GM21390 (cell line): Measurements from ENCODE around the gene CHCHD6.

Experiments
- ATAC-seq: cut with Tn5 transposase; IDR thresholded peaks from one replicate; pipeline ENCODE4 v1.9.1; 2021; ENCODE audit not compliant: unreplicated experiment

The CHCHD6 gene

GRCh38 chr3:126956866-126957650 lies 253.0 kb downstream of the CHCHD6 start:
- no peak for ATAC-seq

DNA sequence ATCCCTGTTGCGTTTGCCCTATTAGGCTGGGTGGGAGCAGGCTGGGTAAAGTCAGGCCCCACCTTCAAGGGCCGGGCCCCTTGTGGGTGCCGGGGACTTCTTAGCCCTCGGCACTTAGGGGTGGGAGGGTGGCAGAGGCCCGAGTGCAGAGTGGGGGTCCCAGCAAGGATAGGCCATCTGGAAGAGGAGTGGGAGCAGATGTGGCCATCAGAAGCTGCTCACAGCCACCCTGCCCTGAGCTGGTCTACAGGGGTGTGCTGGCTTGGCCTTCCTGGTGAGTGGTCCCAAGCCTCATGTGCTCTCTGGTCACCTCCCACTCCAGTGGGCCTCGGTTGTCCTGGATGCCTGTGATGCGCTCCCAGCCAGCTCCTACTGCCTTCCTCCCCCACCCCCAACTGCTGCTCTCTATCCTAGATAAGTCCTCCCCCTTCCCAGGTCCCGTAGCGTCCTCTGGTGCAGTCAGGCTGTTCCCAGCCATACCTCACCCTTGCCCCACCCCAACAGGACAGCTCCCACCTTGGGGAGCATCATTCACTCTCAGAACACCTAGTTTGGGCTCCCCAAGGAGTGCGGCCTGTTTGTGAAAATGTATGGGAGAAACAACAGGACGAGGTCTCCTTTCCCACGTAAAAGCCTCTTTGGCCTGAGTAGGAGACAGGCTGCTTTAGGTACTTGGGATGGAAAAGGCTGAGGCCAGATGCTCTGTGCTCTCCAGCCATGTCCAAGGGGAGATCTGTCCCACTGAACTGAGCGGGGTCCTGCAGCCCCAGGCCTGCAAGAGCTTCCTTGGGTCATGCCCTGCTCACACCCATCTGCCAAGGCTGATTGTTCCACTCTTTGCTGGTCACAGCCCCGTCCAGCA lies 254.0 kb downstream of the CHCHD6 start:
- ATAC-seq, result no peak

- ATAC-seq, result no peak
Measured at GRCh38 chr3:126958638-126959085, 254.6 kb downstream of the CHCHD6 start.

DNA sequence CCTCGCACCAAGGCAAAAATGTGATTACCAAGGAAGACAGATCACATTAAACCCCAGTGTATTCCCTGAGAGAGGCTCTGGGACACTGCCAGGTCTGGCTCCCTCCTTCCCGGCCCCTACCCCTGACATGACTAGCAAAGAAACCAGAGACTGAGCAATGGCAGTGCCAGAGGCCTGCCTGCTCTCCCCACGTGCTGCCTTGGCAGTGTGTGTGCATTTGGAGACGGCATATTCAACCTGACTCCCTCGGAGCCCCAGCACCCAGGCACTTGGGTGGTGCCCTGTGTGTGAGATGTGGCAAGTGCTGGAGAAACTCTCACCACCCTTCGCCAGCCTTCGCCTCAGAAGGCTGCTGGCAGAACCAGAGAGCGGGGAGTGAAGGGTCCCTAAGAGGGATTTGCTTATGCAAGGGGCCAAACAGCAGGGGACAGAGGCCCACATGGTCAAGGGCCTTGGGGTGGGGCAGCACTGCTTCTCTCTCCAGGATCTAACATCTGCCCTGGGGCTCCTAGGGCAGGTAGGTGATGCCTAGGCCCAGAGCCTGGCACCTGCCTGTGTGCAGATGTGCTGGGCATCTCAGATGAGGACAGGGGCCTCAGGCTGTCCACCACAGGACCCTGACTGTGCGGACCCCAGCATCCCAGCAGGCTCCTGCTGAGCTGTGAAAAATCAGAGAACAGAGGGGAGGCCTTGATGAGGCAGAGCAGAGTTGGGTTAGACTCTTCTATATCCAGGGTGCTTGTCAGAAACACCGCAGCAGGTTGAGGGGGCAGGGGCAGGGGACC lies 255.3 kb downstream of the CHCHD6 start:
- ATAC-seq, result no peak

GRCh38 chr3:126959921-126960603 lies 256.0 kb downstream of the CHCHD6 start:
- ATAC-seq, result no peak

DNA sequence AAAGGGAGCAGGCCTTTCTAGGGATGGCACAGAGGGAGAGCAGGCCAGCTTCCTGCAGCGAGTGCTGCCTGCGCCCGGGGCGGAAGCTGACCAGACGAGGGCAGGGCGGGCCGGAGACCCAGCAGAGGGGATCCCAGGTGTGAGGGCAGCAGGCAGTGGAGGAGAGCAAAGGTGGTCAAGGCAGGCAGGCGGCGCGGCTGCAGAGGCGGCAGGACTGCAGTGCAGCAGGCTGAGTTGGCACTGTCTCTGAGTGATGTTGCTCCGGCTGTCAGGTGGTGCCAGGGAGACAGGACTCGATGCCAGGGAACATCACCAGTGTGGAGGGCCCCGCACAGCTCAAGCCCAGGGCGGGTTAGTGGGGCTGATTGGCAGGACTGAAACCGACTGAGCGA lies 256.6 kb downstream of the CHCHD6 start:
- no peak for ATAC-seq

DNA sequence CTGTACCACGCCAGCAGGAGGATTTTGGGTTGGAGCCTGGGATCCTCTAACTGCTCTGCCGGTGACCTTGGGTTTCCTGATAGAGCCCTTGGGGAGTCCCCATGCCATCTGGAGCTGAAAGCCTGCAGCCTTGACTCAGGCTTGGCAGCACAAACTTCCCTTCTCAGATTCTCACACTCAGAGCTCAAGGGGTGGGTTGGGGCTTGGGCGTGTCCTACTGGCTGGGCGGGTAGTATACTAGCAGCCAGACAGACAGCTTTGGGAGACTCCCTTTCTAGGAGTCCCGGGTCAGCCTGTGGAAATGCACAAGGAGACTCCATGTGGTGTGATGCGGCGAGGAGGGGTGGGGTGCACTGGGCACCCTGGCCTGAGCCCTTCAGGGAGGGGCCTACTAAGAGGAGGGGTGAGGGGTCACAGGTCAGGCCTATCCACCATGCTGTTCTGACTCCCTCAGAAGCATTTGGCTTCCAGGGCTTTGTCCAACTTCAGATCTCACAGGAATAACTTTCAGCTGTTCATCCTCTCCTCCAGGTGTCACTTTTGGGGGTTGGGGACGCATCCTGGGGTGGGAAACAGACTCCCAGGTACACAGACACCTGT lies 257.3 kb downstream of the CHCHD6 start:
- peak; percentile 63 for ATAC-seq

DNA sequence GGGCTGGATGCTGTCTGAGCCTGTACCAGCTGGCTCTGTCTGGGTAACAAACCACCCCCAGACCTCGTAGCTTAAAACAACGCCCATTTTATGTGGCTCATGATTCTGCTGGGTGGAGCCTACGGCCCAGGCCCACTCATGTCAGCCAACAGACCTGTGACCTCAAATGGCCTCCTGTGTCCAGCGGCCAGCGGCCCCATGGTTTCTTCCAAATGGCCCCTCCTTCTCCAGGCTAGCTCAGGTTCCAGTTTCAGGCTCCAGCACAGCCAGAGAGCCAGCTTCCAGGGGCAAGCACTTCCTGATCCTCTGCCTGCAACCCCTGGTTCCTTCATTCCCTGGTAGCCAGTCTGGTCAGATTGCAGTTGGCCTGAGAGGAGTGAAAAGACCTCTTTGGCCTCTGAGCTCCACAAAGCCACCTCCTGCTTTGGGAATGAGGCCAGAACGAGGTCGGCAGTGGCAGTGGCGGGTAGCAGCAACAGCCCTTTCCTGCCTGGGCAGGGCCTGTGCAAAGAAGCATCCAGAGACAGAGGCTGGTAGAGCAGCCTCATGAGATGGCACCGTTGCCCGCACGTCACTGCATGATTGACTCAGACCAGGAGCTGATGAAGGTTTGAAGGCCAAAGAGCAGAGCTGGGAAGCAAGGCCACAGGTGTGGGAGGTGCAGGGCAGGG lies 257.9 kb downstream of the CHCHD6 start:
- no peak for ATAC-seq

- no peak for ATAC-seq
Measured at GRCh38 chr3:126962756-126963155, 258.7 kb downstream of the CHCHD6 start.

DNA sequence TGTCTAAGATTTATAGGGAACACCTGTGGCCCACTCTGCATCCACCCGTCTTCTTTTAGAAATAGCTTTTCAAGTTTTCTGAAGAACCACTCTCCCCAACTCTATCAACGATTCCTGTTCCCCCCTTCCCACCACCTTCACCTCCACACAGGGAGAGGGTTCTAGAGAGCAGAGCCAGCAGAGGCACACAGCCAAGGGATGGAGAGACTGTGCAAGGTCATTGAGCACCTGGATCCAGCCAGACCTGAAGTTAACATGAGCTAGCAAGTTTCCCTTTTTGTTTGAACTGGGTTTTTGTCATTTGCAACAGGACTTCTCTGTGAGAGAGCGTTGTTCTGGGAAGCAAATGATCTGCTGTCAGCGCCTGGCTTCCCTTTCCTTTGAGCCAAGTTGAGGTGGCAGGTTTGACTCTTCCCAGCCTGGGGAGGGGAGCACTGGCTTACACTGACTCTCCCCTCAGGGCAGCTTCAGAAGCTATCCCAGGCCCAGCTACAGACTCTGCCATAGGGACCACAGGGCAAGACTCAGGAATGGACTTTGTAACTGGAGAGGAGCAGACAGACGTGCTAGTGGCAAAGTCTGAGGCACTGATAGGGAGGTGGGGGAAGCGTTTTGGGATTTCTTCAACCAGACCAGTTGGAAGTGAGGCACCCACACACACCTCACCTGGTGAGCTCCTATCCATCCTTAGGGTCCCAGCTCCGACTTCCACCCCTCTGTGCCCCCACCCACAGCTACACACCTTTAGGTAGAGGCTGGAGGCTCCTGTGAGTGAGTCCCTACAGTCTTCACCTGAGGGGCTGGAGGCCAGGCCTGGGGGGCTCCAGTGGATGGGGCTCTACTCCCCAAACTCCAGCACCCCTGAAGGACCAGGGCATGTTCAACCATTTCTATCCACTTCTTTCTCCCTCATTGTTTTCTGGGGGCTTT lies 259.5 kb downstream of the CHCHD6 start:
- no peak for ATAC-seq

GRCh38 chr3:126964261-126964660 lies 260.2 kb downstream of the CHCHD6 start:
- ATAC-seq, result no peak

- ATAC-seq, result no peak
Measured at GRCh38 chr3:126964950-126965349, 260.9 kb downstream of the CHCHD6 start.

DNA sequence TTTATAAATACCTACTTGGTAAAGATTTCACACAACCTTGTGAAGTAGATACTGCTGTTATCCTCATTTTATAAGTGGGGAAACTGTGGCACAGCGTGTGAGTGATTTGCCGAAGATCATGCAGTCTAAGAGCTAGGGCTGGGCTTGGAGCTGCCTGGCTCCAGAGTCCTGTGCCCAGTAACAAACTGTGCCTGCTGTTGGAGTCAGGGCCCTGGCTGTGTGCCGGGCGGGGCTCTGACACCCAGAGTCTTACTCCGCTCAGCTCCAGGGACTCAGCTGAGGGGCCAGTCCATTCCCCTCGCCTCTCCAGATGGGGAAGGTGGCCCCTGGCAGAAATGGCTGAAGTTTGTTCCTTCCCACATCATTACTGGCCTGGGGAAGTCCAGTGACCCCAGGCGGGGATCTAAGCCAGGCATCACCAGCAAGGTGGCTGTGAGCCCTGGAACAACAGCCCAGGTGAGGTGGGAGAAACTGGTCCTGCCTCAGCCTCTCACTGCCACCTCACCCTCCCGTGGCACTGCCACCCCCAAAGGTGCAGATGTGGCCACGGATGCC lies 261.6 kb downstream of the CHCHD6 start:
- ATAC-seq, result no peak

- ATAC-seq, result no peak
Measured at GRCh38 chr3:126967386-126967785, 263.3 kb downstream of the CHCHD6 start.

DNA sequence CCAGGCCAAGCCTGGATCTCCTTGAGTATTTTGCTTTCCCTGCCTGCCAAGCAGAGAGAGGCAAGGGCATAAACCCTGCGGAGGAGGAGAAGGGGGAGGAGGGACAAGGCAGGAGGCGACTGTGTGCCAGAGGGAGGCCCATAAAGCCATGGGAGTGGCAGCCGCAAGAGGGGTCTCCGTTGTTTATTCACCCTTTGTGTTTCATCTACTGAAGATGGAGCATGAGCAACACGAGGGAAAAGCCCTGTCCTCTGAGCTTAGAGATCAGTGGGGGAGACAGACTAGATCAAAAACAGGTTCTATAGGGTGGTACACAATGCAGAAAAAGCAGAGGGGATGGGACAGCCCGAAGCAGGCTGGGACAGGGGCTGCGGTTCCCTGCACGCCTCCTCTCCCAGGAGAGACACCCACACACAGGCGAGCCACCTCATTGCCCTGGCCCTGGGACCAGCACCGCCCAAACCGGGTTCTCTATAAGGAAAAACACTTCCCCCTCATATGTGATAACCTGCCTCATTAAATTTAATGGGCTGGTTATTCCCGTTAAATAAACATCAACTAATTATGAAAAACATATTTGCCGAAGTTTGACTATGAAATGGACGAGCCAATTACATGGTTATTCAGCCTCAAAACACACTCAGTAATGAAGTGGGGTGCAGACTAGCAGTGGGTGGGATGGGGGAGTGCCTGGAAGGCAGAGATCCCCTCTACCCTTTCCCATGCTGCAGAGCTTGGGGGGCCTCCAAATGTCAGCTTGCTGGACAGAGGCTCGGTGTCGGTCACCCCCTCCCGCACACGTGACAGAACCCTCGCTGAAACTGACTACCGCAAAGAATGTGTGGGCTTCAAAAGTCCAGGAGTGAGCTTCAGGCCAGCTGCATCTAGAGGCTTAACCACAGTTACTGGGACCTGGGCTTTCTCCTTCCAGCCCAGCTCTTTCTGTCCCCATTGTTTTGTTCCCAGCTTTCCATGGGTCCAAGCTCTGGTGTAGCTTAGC lies 264.7 kb downstream of the CHCHD6 start:
- ATAC-seq, result no peak

DNA sequence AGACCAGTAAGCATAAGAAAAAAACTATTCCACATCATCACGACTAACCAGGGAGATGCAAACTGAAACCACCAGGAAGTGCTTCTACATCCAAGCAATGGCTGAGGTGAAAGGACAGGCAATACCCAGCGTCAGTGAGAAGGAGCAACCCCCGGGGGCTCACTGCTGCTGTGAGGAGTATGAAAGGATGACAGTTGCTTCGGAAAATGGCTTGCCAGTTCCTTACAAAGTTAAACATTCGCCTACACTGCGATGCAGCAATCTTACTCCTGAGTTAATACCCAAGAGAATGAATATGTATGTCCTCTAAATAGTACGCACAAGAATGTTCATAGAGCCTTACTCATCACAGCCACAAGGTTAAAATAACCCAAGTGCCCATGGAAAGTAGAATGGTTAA lies 265.5 kb downstream of the CHCHD6 start:
- ATAC-seq, result no peak

DNA sequence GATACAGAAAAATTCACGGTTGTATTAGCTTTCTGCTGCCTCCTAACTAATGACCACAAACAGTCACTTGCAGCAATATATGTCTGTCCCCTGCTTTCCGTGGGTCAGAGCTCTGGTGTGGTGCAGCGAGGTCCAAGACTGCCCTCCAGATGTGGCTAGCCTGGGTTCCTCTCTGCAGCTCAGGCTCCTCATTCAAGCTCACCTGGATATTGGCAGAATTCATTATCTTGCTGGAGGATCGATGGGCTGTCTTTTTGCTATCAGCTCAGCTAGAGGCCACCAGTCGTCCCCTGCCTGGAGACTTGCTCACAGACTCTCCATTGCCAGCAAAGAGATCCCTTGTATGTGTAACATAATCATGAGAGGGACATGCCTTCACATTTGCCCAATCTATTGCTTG lies 266.1 kb downstream of the CHCHD6 start:
- ATAC-seq, result no peak
